ENCODE measurements around the gene STYXL1. TPM values are rescaled to one million over a fixed set of nuclear protein-coding genes. Genes with fewer than 3 reads are reported as not detected.

The STYXL1 gene
- total RNA-seq, 1 donor from 2014 or later = 45.3 TPM

- no peaks in the 10 kb centered on the region for H3K9me3 Mint-ChIP-seq (ENCODE audit: unreplicated experiment)
- no peaks in the 10 kb centered on the region for H3K27me3 Mint-ChIP-seq (ENCODE audit: low read depth, unreplicated experiment)
- Histone ChIP-seq H3K9me3 (ENCODE audit: insufficient read depth, low read depth, low read length) (no peaks in the 10 kb centered on the region), H3K36me3 (ENCODE audit: insufficient read depth, low read length) (peaks cover 7% of the 10 kb centered on the region), H3K79me2 (ENCODE audit: insufficient read depth, low read length) (no peaks in the 10 kb centered on the region), H3K4me1 (ENCODE audit: insufficient read depth, low read length) (peaks cover 16% of the 10 kb centered on the region), H3K9ac (ENCODE audit: low read length) (peak overlapping the region; percentile 77), H3K4me2 (ENCODE audit: low read length) (peak overlapping the region; percentile 98), H3K27ac (ENCODE audit: low read depth, low read length) (peak overlapping the region; percentile 52), H3K27me3 (ENCODE audit: insufficient read depth, low read length) (no peaks in the 10 kb centered on the region), H3K4me3 (ENCODE audit: insufficient read depth, low read depth, low read length) (peak overlapping the region; percentile 74), H2AFZ (ENCODE audit: low read depth, low read length) (peak overlapping the region; percentile 53), H4K20me1 (ENCODE audit: insufficient read depth, low read length) (peaks cover 9% of the 10 kb centered on the region)
- FAIRE-seq (no peak), DNase-seq (ENCODE audit: low read depth) (peak; percentile 22)
- TF ChIP-seq EZH2 (IDR thresholded peaks at IDR 0.05; ENCODE audit: insufficient read depth, low read length) (no peak), CTCF (IDR thresholded peaks at IDR 0.05; ENCODE audit: insufficient read depth, low read depth, low read length) (no peak)
- peak overlapping the region; percentile 82 for H3K4me3 Mint-ChIP-seq (ENCODE audit: unreplicated experiment)
- peaks cover 9% of the 10 kb centered on the region for H3K4me1 Mint-ChIP-seq (ENCODE audit: low read depth, unreplicated experiment)
- H3K27ac Mint-ChIP-seq (ENCODE audit: unreplicated experiment) = no peak overlapping the region
- peaks cover 22% of the 10 kb centered on the region for H3K36me3 Mint-ChIP-seq (ENCODE audit: low read depth, unreplicated experiment)
These were observed 54.0 kb downstream of the STYXL1 start for GRCh38 chr7:75993689-75994387.

GRCh38 chr7:75992083-75992755 lies 55.6 kb downstream of the STYXL1 start:
- H3K4me2 ChIP-seq (ENCODE audit: low read length) = no peak overlapping the region
- FAIRE-seq (no peak), DNase-seq (ENCODE audit: low read depth) (no peak)
- H2AFZ ChIP-seq (ENCODE audit: low read depth, low read length) = no peak overlapping the region
- peaks cover 9% of the 10 kb centered on the region for H3K4me1 Mint-ChIP-seq (ENCODE audit: low read depth, unreplicated experiment)
- H4K20me1 ChIP-seq (ENCODE audit: insufficient read depth, low read length) = peaks cover 9% of the 10 kb centered on the region
- no peak overlapping the region for H3K4me3 Mint-ChIP-seq (ENCODE audit: unreplicated experiment)
- no peaks in the 10 kb centered on the region for H3K27me3 ChIP-seq (ENCODE audit: insufficient read depth, low read length)
- peaks cover 5% of the 10 kb centered on the region for H3K36me3 ChIP-seq (ENCODE audit: insufficient read depth, low read length)
- H3K27me3 Mint-ChIP-seq (ENCODE audit: low read depth, unreplicated experiment) = no peaks in the 10 kb centered on the region
- no peak overlapping the region for H3K27ac ChIP-seq (ENCODE audit: low read depth, low read length)
- TF ChIP-seq CTCF (IDR thresholded peaks at IDR 0.05; ENCODE audit: insufficient read depth, low read depth, low read length) (no peak), EZH2 (IDR thresholded peaks at IDR 0.05; ENCODE audit: insufficient read depth, low read length) (no peak)
- H3K4me1 ChIP-seq (ENCODE audit: insufficient read depth, low read length) = peaks cover 16% of the 10 kb centered on the region
- no peaks in the 10 kb centered on the region for H3K9me3 Mint-ChIP-seq (ENCODE audit: unreplicated experiment)
- no peaks in the 10 kb centered on the region for H3K9me3 ChIP-seq (ENCODE audit: insufficient read depth, low read depth, low read length)
- H3K4me3 ChIP-seq (ENCODE audit: insufficient read depth, low read depth, low read length) = no peak overlapping the region
- no peak overlapping the region for H3K27ac Mint-ChIP-seq (ENCODE audit: unreplicated experiment)
- H3K36me3 Mint-ChIP-seq (ENCODE audit: low read depth, unreplicated experiment) = peaks cover 16% of the 10 kb centered on the region
- no peak overlapping the region for H3K9ac ChIP-seq (ENCODE audit: low read length)
- H3K79me2 ChIP-seq (ENCODE audit: insufficient read depth, low read length) = no peaks in the 10 kb centered on the region

Data from astrocyte (in vitro differentiated cells and primary cell).